DMS79 (cell line): ENCODE results near the gene TMEM244.
"Not testable (repeated sequence)": the region's sequence is repeated elsewhere in the genome, so short reads cannot be mapped to it uniquely, and the experiment has no call there.

Experiments
- DNase-seq: peaks from one replicate; lab custom pipeline; 2025; lab: John Stamatoyannopoulos, UW

Gene TMEM244

DNA sequence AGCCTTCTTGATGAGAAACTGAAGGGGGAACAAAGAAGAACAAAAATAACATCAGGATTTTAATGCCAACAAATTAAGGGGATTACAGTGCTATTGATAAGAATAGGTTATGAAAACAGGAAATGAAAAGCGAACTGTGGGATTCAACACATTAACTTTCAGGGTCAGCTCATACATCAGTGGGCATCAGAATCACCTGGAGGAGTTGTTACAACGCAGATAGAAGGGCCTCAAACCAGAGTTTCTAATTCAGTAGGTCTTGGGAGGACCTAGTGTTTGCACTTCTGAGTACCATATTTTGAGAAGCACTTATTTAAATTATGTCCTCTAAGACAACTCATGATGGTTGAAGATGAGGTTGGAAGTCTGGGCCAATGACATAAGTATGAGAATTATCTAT, 5.6 kb upstream of the TMEM244 start:
- DNase-seq, result no peak

DNA sequence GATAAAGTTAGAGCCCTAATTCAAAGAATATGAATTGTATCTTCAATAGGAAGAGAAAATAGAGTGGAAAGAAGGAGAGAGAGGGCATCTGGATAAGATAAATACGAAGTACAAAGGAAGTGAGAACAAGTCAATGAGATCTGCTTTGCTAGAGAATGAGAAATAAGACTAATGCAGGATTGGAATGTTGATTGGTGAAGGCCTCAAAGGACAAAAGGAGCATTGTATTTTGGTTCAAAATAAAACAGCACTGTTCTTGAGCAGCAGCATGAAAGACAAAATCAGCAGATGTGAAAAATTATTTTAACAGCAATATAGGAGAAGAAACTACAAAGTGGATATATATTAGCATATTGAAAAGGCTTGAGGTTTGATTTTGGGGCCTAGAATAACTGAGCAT, 5.1 kb upstream of the TMEM244 start:
- DNase-seq, result no peak

DNA sequence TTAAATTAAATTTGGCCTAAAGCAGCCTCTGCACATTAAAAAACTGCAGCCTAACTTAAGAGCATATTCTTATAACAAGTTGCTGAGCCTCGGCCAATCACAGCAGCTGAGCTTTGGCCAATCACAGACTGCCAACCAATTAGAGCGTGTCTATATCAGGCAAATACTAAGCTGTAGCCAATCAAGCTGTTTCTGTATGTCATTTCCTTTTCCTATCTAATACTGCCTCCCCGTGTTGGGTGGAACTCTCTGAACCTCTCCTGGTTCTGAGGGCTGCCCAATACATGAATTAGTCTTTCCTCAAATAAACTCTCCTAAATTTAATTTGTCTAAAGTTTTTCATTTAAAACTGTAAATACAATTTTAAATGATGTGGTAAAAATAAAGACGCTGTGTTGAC, 3.9 kb upstream of the TMEM244 start:
- no peak for DNase-seq

DNA sequence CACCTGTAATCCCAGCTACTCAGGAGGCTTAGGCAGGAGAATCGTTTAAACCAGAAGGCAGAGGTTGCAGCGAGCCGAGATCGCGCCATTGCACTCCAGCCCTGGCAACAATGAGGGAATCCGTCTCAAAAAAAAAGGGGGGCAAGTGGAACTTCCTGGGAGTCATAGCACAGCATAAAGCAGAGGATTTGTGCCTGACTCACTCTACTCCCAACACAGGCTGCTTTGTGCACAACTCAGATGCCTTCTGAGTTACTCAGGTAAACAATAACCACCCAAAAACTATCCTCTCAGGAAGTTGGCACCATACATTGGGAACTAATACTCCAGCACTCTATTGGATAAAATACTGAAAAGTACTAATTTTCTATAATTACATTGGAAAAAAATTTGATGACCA, 2.5 kb upstream of the TMEM244 start:
- no peak for DNase-seq

DNA sequence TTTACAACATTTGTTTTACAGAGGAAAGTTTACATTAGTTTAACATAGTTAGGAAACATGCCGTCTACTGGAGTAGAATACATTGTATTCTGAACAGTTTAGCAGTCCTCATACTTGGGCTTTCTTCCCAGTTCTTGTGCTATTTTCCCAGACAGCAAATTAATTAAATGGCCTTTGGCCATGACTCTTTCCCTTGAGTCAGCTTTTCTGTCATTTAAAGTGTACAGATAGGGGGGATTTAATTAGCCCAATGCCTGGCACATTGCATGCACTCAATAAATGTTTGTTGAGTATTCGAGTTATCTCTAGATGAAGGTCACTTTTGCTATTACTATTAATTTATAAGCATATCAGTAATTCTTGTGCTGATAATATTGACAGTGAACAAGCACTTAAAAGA, 1.6 kb downstream of the TMEM244 start:
- DNase-seq, result no peak

DNA sequence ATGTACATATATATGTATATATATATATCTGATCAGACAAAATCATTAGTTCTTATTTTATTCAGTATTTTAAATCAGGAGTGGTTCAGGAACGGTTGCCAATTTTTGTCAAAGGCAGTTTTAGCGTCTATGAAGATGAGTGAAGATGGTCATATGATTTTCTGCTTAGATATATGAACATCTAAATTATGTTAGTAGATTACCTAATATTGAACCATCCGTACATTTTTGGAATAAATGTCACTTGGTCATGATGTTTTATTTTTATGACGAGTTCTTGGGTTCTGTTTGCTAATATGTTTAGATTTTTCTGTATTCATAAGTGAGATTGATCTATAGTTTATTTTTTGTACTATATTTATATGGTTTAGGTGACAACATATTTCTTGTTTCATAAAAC, 3.3 kb downstream of the TMEM244 start:
- DNase-seq, result no peak

DNA sequence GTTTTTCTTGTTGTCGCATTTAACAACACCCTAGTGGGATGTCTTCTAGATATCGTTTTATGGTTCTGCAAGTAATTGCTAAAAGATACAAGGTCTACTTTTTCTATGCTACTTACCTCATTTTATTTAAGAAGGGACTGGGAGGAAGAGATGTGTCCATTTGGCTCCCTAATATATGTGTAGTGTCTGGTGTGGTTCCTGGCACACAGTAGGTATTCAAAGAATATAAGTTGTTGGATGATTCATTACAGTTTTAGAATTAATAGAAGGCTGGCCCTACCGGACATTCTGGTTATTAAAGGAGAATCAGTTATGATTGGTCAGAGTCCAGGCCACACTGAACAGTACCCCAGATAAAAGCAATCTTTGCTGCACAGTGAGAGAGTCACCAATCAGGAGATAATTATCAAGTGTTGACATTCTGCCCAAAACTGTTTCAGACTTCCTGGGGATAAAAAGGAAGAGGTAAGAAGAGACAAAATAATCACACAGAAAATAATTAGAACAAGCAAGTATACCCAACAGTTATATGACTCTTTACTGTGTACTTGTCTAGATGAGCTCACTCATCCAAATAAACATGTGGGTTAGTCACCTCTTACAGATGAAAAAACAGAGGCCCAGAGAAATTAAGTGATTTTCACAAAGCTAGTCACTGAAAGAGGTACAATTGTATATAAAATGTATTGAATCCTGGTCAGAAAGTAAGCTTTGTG, 7.0 kb downstream of the TMEM244 start:
- no peak for DNase-seq

DNA sequence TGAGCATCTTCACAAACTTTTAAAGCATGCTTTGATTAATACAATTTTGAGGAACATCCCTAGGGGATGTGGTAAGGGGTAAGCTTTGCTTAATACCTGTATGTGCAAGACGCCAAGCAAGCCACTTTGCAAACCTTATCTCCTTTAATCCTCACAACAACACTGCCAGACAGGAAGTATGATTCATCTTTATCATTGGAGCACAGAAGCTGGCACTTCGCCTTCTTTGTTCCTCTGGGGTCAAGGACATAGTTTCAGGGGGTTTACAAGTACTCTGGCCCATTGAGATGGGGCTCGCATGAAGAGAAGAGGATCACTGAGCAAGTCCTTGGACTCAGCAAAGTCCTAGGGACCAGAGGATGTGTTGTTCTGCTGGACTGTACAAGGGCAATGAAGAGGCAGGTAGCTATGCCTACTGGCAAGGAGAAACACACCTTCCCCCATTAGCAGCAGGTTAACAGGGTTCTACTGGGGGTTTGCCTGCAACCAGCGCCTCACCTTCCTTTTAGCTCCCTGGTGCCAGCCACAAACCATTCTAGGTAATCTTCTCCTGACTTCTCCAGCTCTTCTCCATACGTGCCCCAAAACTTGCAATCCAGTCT, 8.8 kb downstream of the TMEM244 start:
- no peak for DNase-seq

DNA sequence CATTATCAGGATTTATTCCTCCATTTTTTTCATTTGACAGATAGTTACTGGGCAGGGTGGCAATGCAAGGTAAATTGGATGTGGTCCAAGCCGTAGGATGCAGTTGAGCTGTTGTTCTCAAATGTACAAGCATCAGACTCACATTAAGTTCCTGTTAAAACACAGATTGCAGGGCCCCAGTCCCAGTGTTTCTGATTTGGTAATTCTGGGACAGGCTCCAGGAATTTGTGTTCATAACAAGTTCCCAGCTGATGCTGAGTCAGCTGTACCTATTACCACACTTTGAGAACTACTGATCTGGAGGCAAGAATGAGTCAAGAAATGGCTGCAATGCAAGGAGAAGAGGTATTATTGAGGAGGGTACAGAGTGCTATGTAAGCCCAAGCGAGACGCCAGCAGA, 11.7 kb downstream of the TMEM244 start:
- DNase-seq, result no peak

DNA sequence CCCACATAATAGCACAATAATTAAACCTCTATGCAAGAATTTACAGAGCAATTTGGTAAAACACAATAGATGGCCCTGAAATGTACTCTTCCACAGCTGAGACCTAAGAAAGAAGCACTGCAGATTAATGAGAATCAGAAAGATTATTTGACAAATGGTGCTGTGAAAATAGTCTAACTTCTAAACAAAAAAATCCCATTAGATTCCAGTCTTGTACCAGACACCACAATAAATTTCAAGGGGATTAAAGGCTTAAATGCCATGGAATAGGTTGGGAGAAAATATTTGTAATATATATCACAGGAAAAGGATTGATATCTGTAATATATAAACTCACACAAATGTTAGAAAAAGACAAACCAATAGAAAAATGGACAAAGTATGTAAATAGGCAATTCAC, 14.4 kb downstream of the TMEM244 start:
- DNase-seq, result no peak

DNA sequence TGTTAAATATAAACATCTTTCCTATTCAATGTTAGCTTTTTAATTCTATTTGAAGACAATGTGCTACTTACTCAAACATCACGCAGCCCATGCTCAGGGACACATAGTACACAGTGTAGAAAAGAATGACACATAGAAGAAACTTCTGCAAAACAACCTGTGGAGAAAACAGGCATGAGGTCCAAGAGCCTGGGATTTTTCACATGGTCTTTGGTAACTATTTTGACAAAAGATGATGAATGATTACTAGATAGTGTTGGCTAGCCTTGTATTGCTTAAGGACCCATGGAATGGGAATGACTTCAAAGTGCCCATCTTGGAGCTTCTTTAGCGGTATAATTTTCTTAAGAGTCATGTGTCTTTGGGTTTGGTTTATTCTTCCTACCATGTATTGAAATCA, 15.4 kb downstream of the TMEM244 start:
- DNase-seq, result no peak

DNA sequence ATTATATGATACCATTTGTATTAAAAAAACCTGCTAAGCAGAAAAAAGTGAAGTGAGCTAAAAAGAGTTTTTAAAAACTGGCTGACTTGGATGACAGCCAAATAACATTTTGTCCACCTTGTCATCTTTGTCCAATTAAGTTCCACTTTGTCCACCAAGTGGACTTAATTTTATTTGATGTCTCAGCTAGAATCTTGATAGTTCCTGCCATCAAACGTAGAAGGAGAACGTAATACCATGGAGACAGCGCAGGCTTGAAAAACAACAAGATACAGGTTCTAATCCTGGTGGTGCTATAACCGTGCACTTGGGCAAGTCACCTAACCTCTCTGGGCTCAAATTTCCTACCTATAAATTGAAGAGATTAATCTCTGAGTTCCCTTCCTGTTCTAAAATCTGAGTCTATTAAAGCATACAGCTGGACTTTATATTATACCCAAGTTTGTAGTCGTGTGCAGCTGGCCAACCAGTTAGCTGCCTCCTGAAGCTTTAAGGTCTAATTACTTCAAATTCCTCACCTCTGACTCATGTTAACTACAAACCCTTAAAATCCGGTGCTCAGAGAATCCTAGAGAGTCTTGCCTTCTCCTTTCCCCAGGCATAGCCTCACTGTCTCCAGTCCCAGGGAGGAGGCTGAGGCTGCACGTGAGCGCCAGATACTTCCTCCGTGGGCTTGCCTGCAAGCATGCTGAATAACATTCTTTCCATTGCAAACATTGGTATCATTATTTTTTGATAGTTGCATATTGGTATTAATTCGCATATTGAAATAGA, 16.8 kb downstream of the TMEM244 start:
- no peak for DNase-seq

DNA sequence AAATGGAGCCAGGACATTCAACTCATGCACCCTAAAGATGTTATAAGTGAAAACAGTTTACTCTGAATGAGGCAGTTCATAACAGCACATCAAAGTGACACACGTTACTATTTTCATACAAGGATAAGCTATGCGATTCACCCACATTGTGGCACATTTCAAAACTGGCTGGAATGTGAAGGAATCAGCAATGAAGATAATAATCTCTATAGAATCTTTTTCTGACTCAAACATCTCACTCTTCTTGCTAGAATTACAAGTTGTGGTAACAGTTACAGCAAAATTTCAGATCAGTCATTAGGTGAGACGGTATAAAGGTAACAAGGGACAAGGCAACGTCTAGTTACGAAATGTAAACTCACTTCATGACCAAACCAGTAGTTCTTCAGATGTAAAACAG, 17.5 kb downstream of the TMEM244 start:
- DNase-seq, result no peak

DNA sequence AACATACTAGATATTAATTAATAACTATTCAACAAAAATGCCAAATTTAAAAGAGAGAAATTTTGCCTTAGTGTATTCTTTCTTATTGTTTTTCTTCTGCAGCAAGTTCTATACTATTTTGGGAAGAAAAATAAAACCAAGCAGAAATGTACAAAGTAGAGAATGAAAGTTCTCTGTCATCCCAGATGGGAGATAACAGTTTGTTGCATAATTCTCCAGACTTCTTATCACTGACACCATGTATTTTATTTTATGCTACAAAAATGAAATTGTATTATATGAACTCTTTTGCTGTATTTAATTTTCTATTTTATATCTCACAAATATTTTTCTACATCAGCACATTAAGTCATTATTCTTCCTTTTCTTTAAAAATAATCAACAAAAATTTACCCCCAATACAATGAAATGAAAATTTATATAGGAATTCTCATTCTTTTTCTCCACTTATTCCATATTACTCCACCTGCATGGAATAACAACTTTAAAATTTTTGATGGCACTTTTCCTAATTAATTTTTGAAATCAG, 18.2 kb downstream of the TMEM244 start:
- DNase-seq, result no peak

DNA sequence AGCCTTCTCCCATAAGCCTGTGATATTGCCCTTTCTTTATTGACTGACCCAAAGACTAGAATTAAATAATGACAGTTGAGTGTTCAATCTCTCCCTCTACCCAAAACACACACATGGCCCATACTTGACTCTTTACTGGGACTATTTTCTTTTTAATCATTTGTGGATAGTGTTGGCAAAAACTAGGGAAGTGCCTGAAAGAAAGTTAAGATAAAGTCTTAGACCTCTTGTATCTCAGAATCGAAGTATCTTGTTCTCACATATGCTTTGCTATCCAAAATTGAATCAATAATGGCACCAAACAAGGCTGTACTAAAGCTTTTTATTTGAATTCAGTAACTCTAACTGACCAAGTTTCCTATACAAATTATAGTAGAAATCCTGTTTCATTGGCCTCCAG, 19.0 kb downstream of the TMEM244 start:
- DNase-seq, result no peak

DNA sequence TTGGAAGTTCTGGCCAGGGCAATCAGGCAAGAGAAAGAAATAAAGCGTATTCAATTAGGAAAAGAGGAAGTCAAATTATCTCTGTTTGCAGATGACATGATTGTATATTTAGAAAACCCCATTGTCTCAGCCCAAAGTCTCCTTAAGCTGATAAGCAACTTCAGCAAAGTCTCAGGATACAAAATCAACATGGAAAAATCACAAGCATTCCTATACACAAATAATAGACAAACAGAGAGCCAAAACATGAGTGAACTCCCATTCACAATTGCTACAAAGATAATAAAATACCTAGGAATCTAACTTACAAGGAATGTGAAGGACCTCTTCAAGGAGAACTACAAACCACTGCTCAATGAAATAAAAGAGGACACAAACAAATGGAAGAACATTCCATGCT, 21.6 kb downstream of the TMEM244 start:
- DNase-seq, result not testable (repeated sequence)

DNA sequence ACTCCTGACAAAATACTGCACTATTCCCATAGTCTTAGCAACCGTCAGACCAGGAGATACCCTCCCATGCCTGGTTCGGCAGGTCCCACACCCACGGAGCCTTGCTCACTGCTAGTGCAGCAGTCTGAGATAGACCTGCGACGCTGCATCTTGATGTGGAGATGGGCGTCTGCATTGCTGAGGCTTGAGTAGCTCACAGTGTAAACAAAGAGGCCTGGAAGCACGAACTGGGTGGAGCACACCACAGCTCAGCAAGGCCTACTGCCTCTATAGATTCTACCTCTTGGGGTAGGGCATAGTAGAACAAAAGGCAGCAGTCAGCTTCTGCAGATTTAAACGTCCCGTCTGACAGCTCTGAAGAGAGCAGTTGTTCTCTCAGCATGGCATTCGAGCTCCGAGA, 25.4 kb downstream of the TMEM244 start:
- DNase-seq, result no peak

DNA sequence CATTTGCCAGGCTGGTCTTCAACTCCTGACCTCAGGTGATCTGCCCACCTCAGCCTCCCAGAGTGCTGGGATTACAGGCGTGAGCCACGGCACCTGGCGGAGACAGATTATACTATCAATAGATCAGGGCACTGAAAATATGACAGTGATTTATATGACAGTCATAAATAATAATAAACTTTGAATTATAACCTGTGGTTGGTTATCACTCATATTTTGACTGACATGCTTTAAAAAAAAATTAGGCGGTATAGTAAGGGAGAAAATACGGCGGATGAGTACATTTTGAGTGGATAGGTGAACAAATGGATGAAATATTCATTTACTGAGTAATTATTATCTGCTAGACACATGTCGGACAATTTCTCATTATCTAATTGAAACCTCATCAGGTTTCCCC, 28.8 kb downstream of the TMEM244 start:
- no peak for DNase-seq

DNA sequence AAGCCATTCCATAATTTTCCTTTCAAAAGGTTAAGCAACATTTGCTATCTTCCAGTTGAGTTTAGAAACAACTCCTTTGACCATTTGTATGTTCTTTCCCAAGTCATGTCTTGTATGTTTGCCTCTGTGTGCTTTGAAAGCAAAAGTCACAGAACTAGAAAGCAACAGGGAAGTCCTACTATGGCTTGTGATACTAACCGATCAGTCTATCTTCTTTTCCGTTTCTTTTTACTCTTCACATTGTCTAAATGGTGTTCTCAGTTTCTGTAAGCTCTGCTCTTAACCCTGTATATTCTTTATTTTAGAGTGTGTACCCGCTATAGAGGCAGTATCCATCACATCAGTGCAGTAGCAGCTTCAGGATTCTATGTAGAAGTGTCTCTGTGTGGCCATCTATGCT, 32.9 kb downstream of the TMEM244 start:
- DNase-seq, result no peak

DNA sequence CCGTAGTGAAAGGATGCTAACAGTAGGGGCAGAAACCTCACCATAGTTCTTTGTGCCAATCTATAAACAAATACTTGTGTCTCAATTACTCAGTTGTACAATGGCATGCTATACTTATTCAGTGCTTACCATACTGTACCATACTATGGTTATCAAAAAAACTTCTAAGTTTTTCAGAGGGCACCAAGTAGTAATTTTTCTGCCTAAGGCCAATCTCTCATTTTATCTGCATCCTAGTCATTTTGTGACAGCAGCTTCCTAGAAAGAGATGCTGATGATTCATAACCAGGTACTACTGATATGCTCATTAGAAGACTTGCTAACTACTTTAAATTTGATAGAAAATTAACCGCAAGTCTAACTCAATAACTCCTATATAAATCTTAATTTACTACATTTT, 42.9 kb downstream of the TMEM244 start:
- DNase-seq, result no peak

DNA sequence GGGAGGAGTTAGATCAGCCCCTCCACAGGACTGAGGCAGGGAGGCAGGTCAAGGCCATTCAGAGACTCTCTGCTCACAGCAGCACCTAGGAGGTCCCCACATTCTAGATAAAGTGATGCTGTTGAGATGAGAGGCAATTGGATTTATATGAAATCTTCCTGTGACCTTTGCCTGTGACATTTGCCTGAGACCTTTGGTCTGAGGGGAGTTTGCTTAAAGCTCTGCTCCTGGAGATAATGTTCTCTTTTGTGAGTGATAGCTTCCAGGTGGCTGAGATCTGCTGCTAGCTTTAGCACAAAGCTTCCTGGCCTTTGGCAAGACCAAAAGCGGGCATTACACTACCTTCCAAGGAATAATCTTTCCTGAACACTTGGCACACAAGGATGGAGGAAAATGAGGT, 43.3 kb downstream of the TMEM244 start:
- no peak for DNase-seq

DNA sequence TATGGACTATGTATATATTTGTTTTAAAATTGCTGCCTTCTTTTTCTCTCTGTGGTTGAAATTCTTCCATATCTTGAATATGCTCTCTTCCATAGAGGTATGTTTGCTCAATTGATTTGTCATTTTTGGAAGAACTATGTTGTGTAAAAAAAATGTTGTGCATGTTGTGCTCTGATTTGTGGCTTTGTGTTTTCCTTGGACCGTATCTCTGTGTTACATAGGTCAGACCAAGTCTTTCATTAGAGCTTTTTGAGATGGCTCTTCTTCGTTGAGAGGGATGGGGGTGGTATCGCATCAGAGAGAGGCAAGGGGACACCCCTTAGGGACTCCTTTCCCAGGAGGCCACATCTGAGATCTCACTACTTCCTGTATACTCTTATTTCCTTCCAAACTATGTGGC, 43.8 kb downstream of the TMEM244 start:
- DNase-seq, result no peak

DNA sequence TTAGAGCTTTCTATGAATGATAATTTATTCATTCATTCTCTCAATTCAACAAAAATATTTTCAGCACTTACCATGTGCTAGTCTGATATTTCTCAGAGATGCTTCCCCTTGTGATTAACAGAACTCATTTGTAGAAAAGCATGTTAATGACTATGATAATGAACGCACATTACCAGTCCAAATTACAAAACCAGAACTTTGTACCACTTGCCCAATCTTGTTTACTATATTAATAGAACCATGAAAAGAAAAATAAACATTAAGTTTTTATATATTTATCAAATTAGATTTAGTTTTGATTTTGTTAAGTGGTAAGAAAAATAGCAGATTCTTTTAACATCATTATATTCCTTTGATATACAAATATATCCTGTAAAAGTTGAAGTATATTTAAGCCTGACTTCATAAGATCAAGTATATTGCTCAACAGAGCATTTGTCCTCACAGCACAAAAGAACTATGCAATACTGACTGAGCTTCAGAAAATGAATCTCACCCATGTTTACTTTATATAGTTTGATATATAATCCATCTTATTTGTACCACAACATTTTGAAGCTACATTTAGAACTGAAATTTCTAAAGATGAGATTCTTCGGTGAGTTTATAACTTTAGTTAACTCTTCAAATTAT, 48.9 kb downstream of the TMEM244 start:
- no peak for DNase-seq
